Measurements from ENCODE around the gene PPIG.

Gene PPIG

DNA sequence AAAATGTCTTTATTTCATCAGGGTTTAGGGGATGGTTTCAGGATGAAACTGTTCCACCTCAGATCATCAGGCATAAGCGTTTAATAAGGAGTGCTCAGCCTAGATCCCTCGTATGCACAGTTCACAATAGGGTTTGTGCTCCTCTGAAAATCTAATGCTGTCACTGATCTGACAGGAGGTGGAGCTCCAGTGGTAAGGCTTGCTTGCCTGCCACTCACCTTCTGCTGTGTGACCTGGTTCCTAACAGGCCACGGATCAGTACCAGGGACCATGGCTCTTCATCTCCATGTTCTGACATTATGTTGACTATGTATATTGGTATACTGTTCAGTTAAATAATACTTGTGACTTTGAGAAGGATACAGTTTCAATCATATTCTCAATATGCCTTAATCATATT is 41.6 kb downstream of the PPIG start:
- H3K4me3 ChIP-seq = no peak overlapping the region
- no peak for TF ChIP-seq CTCF (IDR thresholded peaks at IDR 0.05)
- H3K27ac ChIP-seq = no peak overlapping the region
- no peak for DNase-seq (ENCODE audit: low spot score)

GRCh38 chr2:169636440-169637097 is 52.4 kb downstream of the PPIG start:
- Histone ChIP-seq H3K27ac (no peak overlapping the region), H3K4me3 (no peak overlapping the region)
- DNase-seq (ENCODE audit: low spot score) = no peak
- no peak for TF ChIP-seq CTCF (IDR thresholded peaks at IDR 0.05)

GRCh38 chr2:169637620-169638019 is 53.5 kb downstream of the PPIG start:
- Histone ChIP-seq H3K27ac (no peak overlapping the region), H3K4me3 (no peak overlapping the region)
- no peak for DNase-seq (ENCODE audit: low spot score)
- TF ChIP-seq CTCF (IDR thresholded peaks at IDR 0.05) = no peak

- TF ChIP-seq CTCF (IDR thresholded peaks at IDR 0.05) = no peak
- no peak for DNase-seq (ENCODE audit: low spot score)
- no peak overlapping the region for H3K27ac ChIP-seq
- no peak overlapping the region for H3K4me3 ChIP-seq
Observed at GRCh38 chr2:169640104-169640503, 56.0 kb downstream of the PPIG start.

- no peak for DNase-seq (ENCODE audit: low spot score)
- Histone ChIP-seq H3K27ac (no peak overlapping the region), H3K4me3 (no peak overlapping the region)
- TF ChIP-seq CTCF (IDR thresholded peaks at IDR 0.05) = no peak
Observed at GRCh38 chr2:169641464-169641863, 57.3 kb downstream of the PPIG start.

DNA sequence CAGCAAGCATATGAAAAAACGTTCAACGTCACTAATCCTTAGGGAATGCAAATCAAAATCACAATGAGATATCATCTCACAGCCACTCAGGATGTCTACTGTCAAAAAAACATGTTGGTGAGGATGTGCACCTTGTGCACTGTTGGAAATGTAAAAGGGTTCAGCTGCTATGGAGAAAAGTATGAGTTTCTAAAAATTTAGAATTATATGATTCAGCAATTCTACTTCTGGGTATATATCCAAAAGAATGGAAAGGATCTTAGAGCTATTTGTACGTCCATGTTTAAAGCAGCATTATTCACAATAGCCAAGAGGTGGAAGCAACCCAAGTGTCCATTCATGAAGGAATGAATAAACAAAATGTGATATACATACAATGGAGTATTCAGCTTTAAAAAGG is 60.0 kb downstream of the PPIG start:
- no peak overlapping the region for H3K4me3 ChIP-seq
- DNase-seq (ENCODE audit: low spot score) = no peak
- TF ChIP-seq CTCF (IDR thresholded peaks at IDR 0.05) = no peak
- no peak overlapping the region for H3K27ac ChIP-seq

DNA sequence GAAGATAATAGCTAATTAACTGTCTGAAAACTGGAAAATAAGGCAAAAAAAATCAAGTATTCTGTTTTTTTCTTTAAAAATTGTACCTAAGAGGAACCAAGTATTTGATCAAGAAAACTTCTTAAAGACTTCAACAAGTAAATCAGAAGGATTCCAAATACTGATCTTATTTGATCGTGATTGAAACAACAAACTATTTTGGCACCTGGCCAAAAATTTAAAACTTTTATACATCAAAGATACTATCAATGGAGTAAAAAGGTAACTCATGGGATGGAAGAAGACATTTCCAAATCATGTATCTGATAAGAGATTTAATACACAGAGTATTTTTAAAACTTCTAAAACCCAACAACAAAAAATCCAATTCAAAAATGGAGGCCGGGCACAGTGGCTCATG is 63.3 kb downstream of the PPIG start:
- no peak overlapping the region for H3K4me3 ChIP-seq
- H3K27ac ChIP-seq = no peak overlapping the region
- no peak for TF ChIP-seq CTCF (IDR thresholded peaks at IDR 0.05)
- DNase-seq (ENCODE audit: low spot score) = no peak

Measured in coronary artery (tissue), 2 donors.